ENCODE results near the gene ATP1B4. TPM values are rescaled to one million over a fixed set of nuclear protein-coding genes. Genes with fewer than 3 reads are reported as not detected.

ATP1B4 gene
- total RNA-seq, 1 donor = not detected

- no peak overlapping the region for H3K27ac ChIP-seq (ENCODE audit: low read depth, low read length)
- no peak overlapping the region for H3K4me2 ChIP-seq (ENCODE audit: insufficient read depth, low read length)
- no peak overlapping the region for H2AFZ ChIP-seq (ENCODE audit: low read length)
- no peaks in the 10 kb centered on the region for H3K79me2 ChIP-seq (ENCODE audit: insufficient read depth, low read length)
- H3K27me3 ChIP-seq (ENCODE audit: insufficient read depth, low read length) = no peaks in the 10 kb centered on the region
- H3K36me3 ChIP-seq (ENCODE audit: insufficient read depth, low read length) = no peaks in the 10 kb centered on the region
- DNase-seq (ENCODE audit: insufficient read length, low spot score, missing footprints) = no peak
- TF ChIP-seq CTCF (IDR thresholded peaks at IDR 0.05; ENCODE audit: extremely low read depth, low read depth, low read length) = no peak
- H4K20me1 ChIP-seq (ENCODE audit: insufficient read depth, low read length) = no peaks in the 10 kb centered on the region
- peaks cover 3% of the 10 kb centered on the region for H3K9me3 ChIP-seq (ENCODE audit: low read depth, low read length)
- no peak overlapping the region for H3K4me3 ChIP-seq (ENCODE audit: insufficient read depth, low read length)
- no peaks in the 10 kb centered on the region for H3K4me1 ChIP-seq (ENCODE audit: insufficient read depth, low read length)
Observed at GRCh38 chrX:120379937-120380681, 18.2 kb downstream of the ATP1B4 start.

GRCh38 chrX:120380699-120381098 is 18.8 kb downstream of the ATP1B4 start:
- no peaks in the 10 kb centered on the region for H3K4me1 ChIP-seq (ENCODE audit: insufficient read depth, low read length)
- no peaks in the 10 kb centered on the region for H3K27me3 ChIP-seq (ENCODE audit: insufficient read depth, low read length)
- no peak overlapping the region for H3K27ac ChIP-seq (ENCODE audit: low read depth, low read length)
- no peak for TF ChIP-seq CTCF (IDR thresholded peaks at IDR 0.05; ENCODE audit: extremely low read depth, low read depth, low read length)
- DNase-seq (ENCODE audit: insufficient read length, low spot score, missing footprints) = no peak
- no peaks in the 10 kb centered on the region for H3K79me2 ChIP-seq (ENCODE audit: insufficient read depth, low read length)
- H3K36me3 ChIP-seq (ENCODE audit: insufficient read depth, low read length) = no peaks in the 10 kb centered on the region
- no peak overlapping the region for H3K4me3 ChIP-seq (ENCODE audit: insufficient read depth, low read length)
- no peaks in the 10 kb centered on the region for H4K20me1 ChIP-seq (ENCODE audit: insufficient read depth, low read length)
- H2AFZ ChIP-seq (ENCODE audit: low read length) = no peak overlapping the region
- peaks cover 3% of the 10 kb centered on the region for H3K9me3 ChIP-seq (ENCODE audit: low read depth, low read length)
- no peak overlapping the region for H3K4me2 ChIP-seq (ENCODE audit: insufficient read depth, low read length)

- no peak for DNase-seq (ENCODE audit: insufficient read length, low spot score, missing footprints)
- H3K27ac ChIP-seq (ENCODE audit: low read depth, low read length) = no peak overlapping the region
- H3K36me3 ChIP-seq (ENCODE audit: insufficient read depth, low read length) = no peaks in the 10 kb centered on the region
- H3K4me1 ChIP-seq (ENCODE audit: insufficient read depth, low read length) = no peaks in the 10 kb centered on the region
- H3K4me3 ChIP-seq (ENCODE audit: insufficient read depth, low read length) = no peak overlapping the region
- H3K9me3 ChIP-seq (ENCODE audit: low read depth, low read length) = no peaks in the 10 kb centered on the region
- H3K79me2 ChIP-seq (ENCODE audit: insufficient read depth, low read length) = no peaks in the 10 kb centered on the region
- H4K20me1 ChIP-seq (ENCODE audit: insufficient read depth, low read length) = no peaks in the 10 kb centered on the region
- no peak for TF ChIP-seq CTCF (IDR thresholded peaks at IDR 0.05; ENCODE audit: extremely low read depth, low read depth, low read length)
- no peak overlapping the region for H2AFZ ChIP-seq (ENCODE audit: low read length)
- H3K4me2 ChIP-seq (ENCODE audit: insufficient read depth, low read length) = no peak overlapping the region
- no peaks in the 10 kb centered on the region for H3K27me3 ChIP-seq (ENCODE audit: insufficient read depth, low read length)
Observed at GRCh38 chrX:120401301-120401700, 39.4 kb downstream of the ATP1B4 start.

- Histone ChIP-seq H3K9me3 (ENCODE audit: low read depth, low read length) (no peaks in the 10 kb centered on the region), H3K4me3 (ENCODE audit: insufficient read depth, low read length) (no peak overlapping the region), H2AFZ (ENCODE audit: low read length) (no peak overlapping the region), H3K36me3 (ENCODE audit: insufficient read depth, low read length) (no peaks in the 10 kb centered on the region), H3K4me1 (ENCODE audit: insufficient read depth, low read length) (no peaks in the 10 kb centered on the region), H3K27ac (ENCODE audit: low read depth, low read length) (no peak overlapping the region), H3K79me2 (ENCODE audit: insufficient read depth, low read length) (no peaks in the 10 kb centered on the region), H3K27me3 (ENCODE audit: insufficient read depth, low read length) (no peaks in the 10 kb centered on the region), H3K4me2 (ENCODE audit: insufficient read depth, low read length) (no peak overlapping the region), H4K20me1 (ENCODE audit: insufficient read depth, low read length) (no peaks in the 10 kb centered on the region)
- DNase-seq (ENCODE audit: insufficient read length, low spot score, missing footprints) = no peak
- no peak for TF ChIP-seq CTCF (IDR thresholded peaks at IDR 0.05; ENCODE audit: extremely low read depth, low read depth, low read length)
Observed at GRCh38 chrX:120402369-120402768, 40.5 kb downstream of the ATP1B4 start.

All from osteoblast (primary cell).